NT2/D1 (cell line): ENCODE data around the gene DECR2.

ENCODE experiments used
- YY1 ChIP-seq: IDR thresholded peaks from 2 replicates; pipeline ENCODE4 v1.6.1; 2011; ENCODE audit not compliant: insufficient read length, insufficient read depth
- ZNF274 ChIP-seq: IDR thresholded peaks from 2 replicates; pipeline ENCODE4 v1.6.1; 2011; ENCODE audit warnings: mild to moderate bottlenecking, low read depth, low read length

- no peak for TF ChIP-seq YY1
- TF ChIP-seq ZNF274, result no peak
Measured at GRCh38 chr16:457732-458400, 56.2 kb downstream of the DECR2 start.
